Measurements from ENCODE around the gene MOK.

- TF ChIP-seq CTCF (IDR thresholded peaks at IDR 0.05) (no peak), POLR2A (IDR thresholded peaks at IDR 0.05) (no peak)
Measured at GRCh38 chr14:102192840-102193502, 112.0 kb downstream of the MOK start.

Data from uterus (tissue), 2 donors.